Measurements from ENCODE around the gene NLGN2. TPM values are rescaled to one million over a fixed set of nuclear protein-coding genes. Genes with fewer than 3 reads are reported as not detected.

Gene NLGN2
- total RNA-seq, 1 donor from 2014 or later, result 68.4 TPM

DNA sequence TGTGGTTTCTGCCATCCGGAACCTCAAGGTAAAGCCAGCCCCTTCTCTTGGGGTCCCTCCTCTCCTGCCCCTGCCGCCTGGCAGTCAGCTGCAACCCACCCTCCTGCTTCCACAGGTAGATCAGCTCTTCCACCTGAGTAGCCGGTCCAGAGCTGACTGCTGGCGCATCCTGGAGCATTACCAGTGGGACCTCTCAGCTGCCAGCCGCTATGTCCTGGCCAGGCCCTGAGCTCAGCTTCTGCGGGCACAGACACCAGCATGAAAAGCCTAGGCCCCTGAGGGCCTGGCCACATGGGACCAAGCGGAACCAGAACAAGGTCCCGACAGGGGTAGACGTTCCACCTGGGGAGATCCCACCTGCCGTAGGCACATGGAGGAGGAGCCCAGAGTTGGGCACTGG, 18.8 kb upstream of the NLGN2 start:
- H3K9me3 Mint-ChIP-seq, result no peaks in the 10 kb centered on the region
- DNase-seq (ENCODE audit: extremely low spot score, unreplicated experiment), result no peak
- H3K27me3 Mint-ChIP-seq, result peaks cover 4% of the 10 kb centered on the region
- H3K4me3 Mint-ChIP-seq, result no peak overlapping the region
- H3K27ac Mint-ChIP-seq, result no peak overlapping the region
- H3K4me1 Mint-ChIP-seq (ENCODE audit: unreplicated experiment), result no peaks in the 10 kb centered on the region
- TF ChIP-seq, protein P1, sequence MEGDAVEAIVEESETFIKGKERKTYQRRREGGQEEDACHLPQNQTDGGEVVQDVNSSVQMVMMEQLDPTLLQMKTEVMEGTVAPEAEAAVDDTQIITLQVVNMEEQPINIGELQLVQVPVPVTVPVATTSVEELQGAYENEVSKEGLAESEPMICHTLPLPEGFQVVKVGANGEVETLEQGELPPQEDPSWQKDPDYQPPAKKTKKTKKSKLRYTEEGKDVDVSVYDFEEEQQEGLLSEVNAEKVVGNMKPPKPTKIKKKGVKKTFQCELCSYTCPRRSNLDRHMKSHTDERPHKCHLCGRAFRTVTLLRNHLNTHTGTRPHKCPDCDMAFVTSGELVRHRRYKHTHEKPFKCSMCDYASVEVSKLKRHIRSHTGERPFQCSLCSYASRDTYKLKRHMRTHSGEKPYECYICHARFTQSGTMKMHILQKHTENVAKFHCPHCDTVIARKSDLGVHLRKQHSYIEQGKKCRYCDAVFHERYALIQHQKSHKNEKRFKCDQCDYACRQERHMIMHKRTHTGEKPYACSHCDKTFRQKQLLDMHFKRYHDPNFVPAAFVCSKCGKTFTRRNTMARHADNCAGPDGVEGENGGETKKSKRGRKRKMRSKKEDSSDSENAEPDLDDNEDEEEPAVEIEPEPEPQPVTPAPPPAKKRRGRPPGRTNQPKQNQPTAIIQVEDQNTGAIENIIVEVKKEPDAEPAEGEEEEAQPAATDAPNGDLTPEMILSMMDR (conservative IDR thresholded peaks at IDR 0.05), result no peak
- peaks cover 14% of the 10 kb centered on the region for H3K36me3 Mint-ChIP-seq

DNA sequence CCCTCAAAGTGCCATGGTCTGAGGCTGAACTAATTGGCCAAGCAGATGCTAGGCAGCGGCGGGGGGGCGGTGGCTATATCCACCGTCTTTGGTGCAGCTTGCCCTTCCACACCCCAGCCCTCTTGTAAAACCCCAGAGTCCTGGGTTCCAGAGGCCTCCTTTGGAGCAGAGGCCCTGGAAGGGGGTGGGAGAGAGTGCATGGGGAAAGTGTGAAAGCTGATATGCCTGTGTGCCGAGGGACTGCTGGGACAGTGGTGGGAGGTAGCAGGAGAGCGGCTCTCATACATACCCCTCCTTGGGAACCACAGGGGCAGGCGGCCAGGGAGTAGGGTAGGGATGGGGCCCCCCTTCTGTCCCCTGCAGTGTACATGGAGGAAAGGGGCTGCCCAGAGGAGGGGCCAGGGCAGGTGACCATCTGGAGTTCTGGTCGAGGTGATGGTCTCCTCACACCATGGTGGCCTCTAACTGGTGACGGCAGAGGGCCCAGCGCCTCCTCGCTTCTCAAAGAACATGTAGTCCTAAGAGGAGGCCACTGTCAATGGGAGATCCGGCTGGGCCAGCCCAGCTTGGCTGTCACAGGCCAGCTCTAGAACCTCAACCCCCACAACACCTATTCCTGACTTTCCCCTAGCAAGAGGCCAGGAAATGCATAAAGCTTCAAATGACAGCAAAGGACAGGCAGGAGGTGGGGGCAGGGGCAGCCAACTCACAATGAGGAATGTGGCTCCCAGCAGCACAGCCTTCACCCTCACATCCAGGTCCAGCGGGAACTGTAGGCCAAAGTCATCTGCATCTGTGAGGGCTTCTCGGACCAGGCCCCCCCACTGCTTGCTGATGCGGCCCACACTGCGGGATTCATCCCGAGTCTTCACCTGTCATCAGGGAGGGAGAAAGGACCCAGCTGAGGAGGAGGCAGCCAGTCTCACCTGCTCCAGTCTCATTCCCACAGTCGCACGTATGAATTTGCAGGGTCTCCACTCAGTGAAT, 17.4 kb upstream of the NLGN2 start:
- Mint-ChIP-seq H3K27ac (no peak overlapping the region), H3K4me1 (ENCODE audit: unreplicated experiment) (peaks cover 5% of the 10 kb centered on the region), H3K27me3 (no peaks in the 10 kb centered on the region), H3K4me3 (no peak overlapping the region), H3K36me3 (peaks cover 14% of the 10 kb centered on the region), H3K9me3 (no peaks in the 10 kb centered on the region)
- no peak for DNase-seq (ENCODE audit: extremely low spot score, unreplicated experiment)
- TF ChIP-seq, protein P1 (conservative IDR thresholded peaks at IDR 0.05), result no peak

DNA sequence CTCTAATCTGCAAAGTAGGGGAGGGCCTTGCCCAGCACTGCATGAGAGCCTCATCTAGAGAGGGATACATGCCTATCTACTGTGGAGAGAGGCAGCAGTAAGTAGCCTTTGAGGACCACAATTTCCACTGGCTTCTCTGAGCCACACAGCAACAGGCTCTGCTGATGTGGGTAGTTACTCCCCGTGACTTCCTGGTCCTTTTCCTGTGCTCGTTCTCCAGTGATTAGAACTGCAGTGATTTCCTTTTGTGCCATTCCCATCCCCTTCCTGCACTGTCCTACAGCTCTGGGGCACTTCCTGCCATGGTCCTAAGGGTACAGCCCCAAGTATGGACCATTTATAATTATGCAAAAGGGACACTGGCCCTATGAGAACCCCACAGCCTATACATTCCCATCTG, 16.3 kb upstream of the NLGN2 start:
- Mint-ChIP-seq H3K4me3 (no peak overlapping the region), H3K9me3 (no peaks in the 10 kb centered on the region)
- DNase-seq (ENCODE audit: extremely low spot score, unreplicated experiment), result no peak

DNA sequence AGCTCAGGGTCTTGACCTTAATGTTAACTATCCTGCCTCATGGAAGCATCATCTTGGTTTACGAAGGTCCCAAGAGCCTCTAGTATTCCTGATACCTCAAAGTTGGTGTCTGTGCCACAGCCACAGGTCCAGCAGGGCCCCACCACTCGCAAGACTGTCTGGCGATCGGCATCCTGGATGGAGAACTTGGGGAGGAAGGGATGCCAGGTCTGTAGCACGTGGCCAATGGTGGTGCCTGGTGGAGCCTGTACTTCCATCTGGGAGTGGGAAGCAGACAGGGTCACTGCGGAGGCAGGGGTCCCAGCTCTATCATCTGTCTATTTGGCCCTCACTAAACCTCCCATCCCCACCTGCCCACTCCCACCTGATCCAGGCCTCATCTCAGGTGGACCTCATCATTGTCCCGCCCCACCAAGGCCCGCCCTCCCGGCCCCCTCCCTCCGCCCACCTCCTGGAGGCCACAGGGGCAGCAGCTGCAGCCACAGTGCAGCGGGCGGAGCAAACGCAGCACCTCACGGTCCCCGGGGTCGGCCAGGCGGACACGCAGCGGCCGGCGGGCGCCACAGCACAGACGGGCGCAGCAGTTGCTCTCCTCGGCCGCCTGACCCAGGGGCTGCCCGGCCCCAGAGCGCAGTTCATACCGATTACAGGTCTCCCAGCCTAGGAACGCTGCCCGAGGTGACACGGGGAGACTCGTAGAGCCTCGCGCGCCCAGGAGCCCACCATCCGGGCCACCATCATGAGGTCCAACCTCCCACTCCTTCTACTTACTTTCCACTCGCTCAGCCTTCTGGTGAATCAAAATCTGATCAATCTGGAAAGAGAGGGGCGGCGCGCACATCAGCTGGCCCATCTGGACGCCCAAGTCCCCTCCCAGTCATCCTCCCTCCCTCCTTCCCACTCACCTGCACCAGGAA, 14.7 kb upstream of the NLGN2 start:
- H3K27ac Mint-ChIP-seq, result no peak overlapping the region

More for the DNA sequence above, 16.3 kb upstream of the NLGN2 start:
- peaks cover 11% of the 10 kb centered on the region for H3K36me3 Mint-ChIP-seq
- TF ChIP-seq, protein P1 (conservative IDR thresholded peaks at IDR 0.05), result no peak
- H3K27ac Mint-ChIP-seq, result no peak overlapping the region
- H3K4me1 Mint-ChIP-seq (ENCODE audit: unreplicated experiment), result peaks cover 5% of the 10 kb centered on the region
- H3K27me3 Mint-ChIP-seq, result no peaks in the 10 kb centered on the region

More for the DNA sequence above, 14.7 kb upstream of the NLGN2 start:
- Mint-ChIP-seq H3K4me3 (peak overlapping the region; percentile 91), H3K9me3 (no peaks in the 10 kb centered on the region), H3K4me1 (ENCODE audit: unreplicated experiment) (peaks cover 5% of the 10 kb centered on the region), H3K36me3 (peaks cover 11% of the 10 kb centered on the region), H3K27me3 (no peaks in the 10 kb centered on the region)
- DNase-seq (ENCODE audit: extremely low spot score, unreplicated experiment), result no peak
- TF ChIP-seq, protein P1 (conservative IDR thresholded peaks at IDR 0.05), result no peak
